Measurements from ENCODE around the gene VGLL4.
A peak's percentile ranks its signal among the peaks of the same experiment; 100 is the strongest.

The VGLL4 gene

DNA sequence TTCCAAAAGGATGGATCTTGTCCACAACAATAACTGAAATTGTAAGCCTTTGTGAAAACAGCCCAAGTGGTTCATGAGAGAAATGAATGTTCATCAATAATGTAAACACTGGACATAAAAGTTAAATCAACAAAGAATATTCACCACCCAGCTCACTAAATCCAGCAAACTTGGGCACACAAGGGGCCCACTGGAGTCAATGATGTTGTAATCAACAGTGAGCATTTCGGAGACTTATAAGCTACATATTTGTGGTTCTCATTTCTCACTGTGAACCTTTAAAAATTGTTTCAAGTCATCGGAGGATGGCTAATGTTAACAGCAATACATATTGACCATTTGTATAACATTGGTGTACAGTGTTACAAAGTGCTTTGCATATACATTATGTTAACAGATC is 63.1 kb downstream of the VGLL4 start:
- Histone ChIP-seq H3K9me2 (replicated peaks; ENCODE audit: insufficient read depth, low read length) (no peaks in the 10 kb centered on the region), H4K20me1 (ENCODE audit: low read depth, low read length) (no peaks in the 10 kb centered on the region), H3K9ac (ENCODE audit: low read length) (no peak overlapping the region), H3K79me2 (ENCODE audit: insufficient read depth, low read length) (peaks cover 94% of the 10 kb centered on the region), H3K27ac (ENCODE audit: low read depth, low read length) (no peak overlapping the region), H3K9me3 (ENCODE audit: insufficient read depth, low read length) (no peaks in the 10 kb centered on the region), H2AFZ (ENCODE audit: low read depth, low read length, severe bottlenecking) (no peak overlapping the region), H3K4me2 (ENCODE audit: low read depth, low read length, poor library complexity, severe bottlenecking) (no peak overlapping the region), H3K4me3 (ENCODE audit: insufficient read depth, low read length, poor library complexity, severe bottlenecking) (no peak overlapping the region), H3K36me3 (ENCODE audit: low read length) (no peaks in the 10 kb centered on the region), H3K27me3 (ENCODE audit: low read length) (no peaks in the 10 kb centered on the region), H3F3A (ENCODE audit: insufficient read depth) (peaks cover 20% of the 10 kb centered on the region)
- TF ChIP-seq, protein P1, sequence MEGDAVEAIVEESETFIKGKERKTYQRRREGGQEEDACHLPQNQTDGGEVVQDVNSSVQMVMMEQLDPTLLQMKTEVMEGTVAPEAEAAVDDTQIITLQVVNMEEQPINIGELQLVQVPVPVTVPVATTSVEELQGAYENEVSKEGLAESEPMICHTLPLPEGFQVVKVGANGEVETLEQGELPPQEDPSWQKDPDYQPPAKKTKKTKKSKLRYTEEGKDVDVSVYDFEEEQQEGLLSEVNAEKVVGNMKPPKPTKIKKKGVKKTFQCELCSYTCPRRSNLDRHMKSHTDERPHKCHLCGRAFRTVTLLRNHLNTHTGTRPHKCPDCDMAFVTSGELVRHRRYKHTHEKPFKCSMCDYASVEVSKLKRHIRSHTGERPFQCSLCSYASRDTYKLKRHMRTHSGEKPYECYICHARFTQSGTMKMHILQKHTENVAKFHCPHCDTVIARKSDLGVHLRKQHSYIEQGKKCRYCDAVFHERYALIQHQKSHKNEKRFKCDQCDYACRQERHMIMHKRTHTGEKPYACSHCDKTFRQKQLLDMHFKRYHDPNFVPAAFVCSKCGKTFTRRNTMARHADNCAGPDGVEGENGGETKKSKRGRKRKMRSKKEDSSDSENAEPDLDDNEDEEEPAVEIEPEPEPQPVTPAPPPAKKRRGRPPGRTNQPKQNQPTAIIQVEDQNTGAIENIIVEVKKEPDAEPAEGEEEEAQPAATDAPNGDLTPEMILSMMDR (IDR thresholded peaks at IDR 0.05; ENCODE audit: insufficient read depth, low read length, poor library complexity, severe bottlenecking): no peak
- TF ChIP-seq EZH2phosphoT487 (conservative IDR thresholded peaks at IDR 0.05; ENCODE audit: low read length): no peak

DNA sequence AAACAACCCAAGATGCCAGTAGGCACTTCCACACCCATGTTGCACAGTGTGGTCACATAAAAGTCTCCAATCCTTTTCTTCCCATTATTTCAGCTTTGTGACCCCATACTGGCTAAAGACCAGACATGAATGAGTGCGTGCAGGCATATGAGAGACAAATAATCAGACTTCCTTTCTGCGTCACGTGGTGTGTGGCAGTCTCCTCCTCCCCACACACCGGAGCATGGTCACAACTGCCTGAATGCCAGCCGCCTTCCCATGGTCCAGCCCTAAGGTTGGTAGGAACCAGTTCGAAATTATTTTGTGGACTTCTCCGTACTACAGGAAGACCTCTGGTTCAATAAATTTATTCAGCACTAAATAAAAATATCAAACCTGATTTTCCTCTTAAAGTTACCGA is 65.5 kb downstream of the VGLL4 start:
- no peak overlapping the region for H3K9ac ChIP-seq (ENCODE audit: low read length)
- no peak overlapping the region for H2AFZ ChIP-seq (ENCODE audit: low read depth, low read length, severe bottlenecking)
- peaks cover 87% of the 10 kb centered on the region for H3K79me2 ChIP-seq (ENCODE audit: insufficient read depth, low read length)
- no peaks in the 10 kb centered on the region for H4K20me1 ChIP-seq (ENCODE audit: low read depth, low read length)
- H3K27me3 ChIP-seq (ENCODE audit: low read length): no peaks in the 10 kb centered on the region
- H3K36me3 ChIP-seq (ENCODE audit: low read length): no peaks in the 10 kb centered on the region
- no peak overlapping the region for H3K4me2 ChIP-seq (ENCODE audit: low read depth, low read length, poor library complexity, severe bottlenecking)
- TF ChIP-seq, protein P1 (IDR thresholded peaks at IDR 0.05; ENCODE audit: insufficient read depth, low read length, poor library complexity, severe bottlenecking): no peak
- TF ChIP-seq EZH2phosphoT487 (conservative IDR thresholded peaks at IDR 0.05; ENCODE audit: low read length): no peak
- H3K9me2 ChIP-seq (replicated peaks; ENCODE audit: insufficient read depth, low read length): no peaks in the 10 kb centered on the region
- no peak overlapping the region for H3K4me3 ChIP-seq (ENCODE audit: insufficient read depth, low read length, poor library complexity, severe bottlenecking)
- H3K27ac ChIP-seq (ENCODE audit: low read depth, low read length): no peak overlapping the region
- H3K9me3 ChIP-seq (ENCODE audit: insufficient read depth, low read length): no peaks in the 10 kb centered on the region
- peaks cover 9% of the 10 kb centered on the region for H3F3A ChIP-seq (ENCODE audit: insufficient read depth)

GRCh38 chr3:11576453-11576852 is 67.3 kb downstream of the VGLL4 start:
- Histone ChIP-seq H3K27me3 (ENCODE audit: low read length) (no peaks in the 10 kb centered on the region), H3K9me2 (replicated peaks; ENCODE audit: insufficient read depth, low read length) (no peaks in the 10 kb centered on the region), H4K20me1 (ENCODE audit: low read depth, low read length) (no peaks in the 10 kb centered on the region), H3F3A (ENCODE audit: insufficient read depth) (no peaks in the 10 kb centered on the region), H3K9ac (ENCODE audit: low read length) (no peak overlapping the region), H3K4me2 (ENCODE audit: low read depth, low read length, poor library complexity, severe bottlenecking) (no peak overlapping the region), H3K9me3 (ENCODE audit: insufficient read depth, low read length) (no peaks in the 10 kb centered on the region), H2AFZ (ENCODE audit: low read depth, low read length, severe bottlenecking) (no peak overlapping the region), H3K36me3 (ENCODE audit: low read length) (no peaks in the 10 kb centered on the region), H3K4me3 (ENCODE audit: insufficient read depth, low read length, poor library complexity, severe bottlenecking) (no peak overlapping the region), H3K79me2 (ENCODE audit: insufficient read depth, low read length) (peaks cover 75% of the 10 kb centered on the region), H3K27ac (ENCODE audit: low read depth, low read length) (peak overlapping the region; percentile 20)
- TF ChIP-seq, protein P1 (IDR thresholded peaks at IDR 0.05; ENCODE audit: insufficient read depth, low read length, poor library complexity, severe bottlenecking): no peak
- TF ChIP-seq EZH2phosphoT487 (conservative IDR thresholded peaks at IDR 0.05; ENCODE audit: low read length): no peak
